Pancreas (tissue), 10 donors: ENCODE measurements around the gene LXN. TPM values are rescaled to one million over a fixed set of nuclear protein-coding genes. Genes with fewer than 3 reads are reported as not detected.

Experiments
- ATAC-seq, 4 donors: fragments of 200-7000 bp; cut with Tn5 transposase; one replicate each; pipeline versions ENCODE4 v1.8.0 to v1.9.1; 2020; ENCODE audit warnings: mild to moderate bottlenecking in 4 of 4, moderate library complexity in 4 of 4
- DNase-seq, 6 donors: peaks; one replicate each; pipeline ENCODE4 v3.0.0-alpha.2; 2020
- FAIRE-seq: peaks from 2 replicates; lab custom pipeline; 2012; peaks lifted over from hg19 to GRCh38; lab: Jason Lieb, UNC
- H3K27ac ChIP-seq, 4 donors: fragments of 200-600 bp; sonication (generic); 1 replicate in 3 of 4; 2 replicates in 1 of 4; pipeline versions ENCODE4 v1.5.0 to v1.8.0; 2020
- H3K27me3 ChIP-seq, 4 donors: fragments of 200-600 bp; one replicate each; pipeline ENCODE4 v1.8.0; 2021
- H3K36me3 ChIP-seq, 3 donors: fragments of 200-600 bp; sonication (generic) in 1 of 3; one replicate each; pipeline versions ENCODE4 v1.5.0 to v1.8.0; 2020 to 2021
- H3K4me1 ChIP-seq, 3 donors: fragments of 200-600 bp; one replicate each; pipeline ENCODE4 v1.8.0; 2021
- H3K4me3 ChIP-seq, 4 donors: fragments of 200-600 bp; sonication (generic) in 2 of 4; one replicate each; pipeline versions ENCODE4 v1.5.0 to v1.8.0; 2020 to 2021
- H3K9me3 ChIP-seq, 4 donors: fragments of 200-600 bp; one replicate each; pipeline ENCODE4 v1.8.0; 2021
- WGBS, 2 donors: extraction: QIAGEN DNeasy Blood & Tissue Kit; methylation state at CpG; one replicate each; pipeline ENCODE4 v1.1.7; 2013; 5-methylcytosine and 5-hydroxymethylcytosine counted together
- intact Hi-C, 3 donors: fragments of 100-400 bp; cut with DNase I; formaldehyde crosslinking; loops; one replicate each; pipeline versions ENCODE4 v1.11.1 to v1.14.2; 2022
- polyA plus RNA-seq, 2 donors: library from polyadenylated mRNA; stranded (reverse); fragments of 200-250 nt; gene quantifications; one replicate each; pipeline ENCODE4 v1.2.3, GENCODE V29; 2013
- total RNA-seq, 6 donors: library from RNA; stranded (reverse); fragmentation: NEBNext Ultra II Directional in 4 of 6; extraction: Animal tissue kit (Norgen Biotek cat#: 25700) in 4 of 6; gene quantifications; one replicate each; pipeline versions ENCODE4 v1.2.1 to v1.2.4, GENCODE V29; 2021 to 2023
- TF ChIP-seq, protein P1 (sequence below), 4 donors: fragments of 200-600 bp; sonication (generic) in 3 of 4; IDR thresholded peaks; one replicate each; pipeline versions ENCODE4 v1.5.0 to v1.8.0; 2021; ENCODE audit warnings: antibody characterized with exemption in 4 of 4
- donor health status: healthy with polysubstance abuse.
- donor health status: DM: no; HTN: no; CAD: no; lungs with moderate emphysema.
- donor health status: DM: no; HTN: no; CAD: no.
- donor health status: control.
- donor health status: control.
- donor health status: Bipolar disorder and iron deficiency.
- donor health status: DM: yes; HTN: yes; CAD: no.
- donor health status: DM: no; HTN: no; CAD: no.
- donor health status: DM: no; HTN: no; CAD: no.
- donor health status: DM: yes; HTN: yes; CAD: no.

LXN gene
- total and polyA plus RNA-seq, 8 donors: 4.9 to 15.8 (median 6.8) TPM

DNA sequence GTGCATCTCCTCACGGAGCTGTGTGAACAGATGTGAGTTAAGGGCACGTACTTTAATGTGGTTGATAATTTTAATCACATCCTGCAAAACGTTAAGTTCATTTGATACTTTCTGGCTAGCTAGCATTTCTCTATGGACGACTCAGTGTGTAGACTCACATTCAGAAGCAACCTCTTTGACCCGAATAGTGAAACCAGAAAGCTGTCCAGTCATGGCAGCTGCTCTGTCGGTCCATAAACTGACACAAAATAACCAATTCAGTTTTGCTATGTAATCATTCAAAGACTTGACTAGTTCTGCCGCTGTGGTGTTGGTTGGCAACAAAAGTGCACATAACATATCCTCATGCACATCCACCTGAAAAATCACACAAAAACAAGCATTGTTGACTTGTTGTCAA, 31.8 kb downstream of the LXN start:
- ATAC-seq: no peak
- intact Hi-C loops: no loop called here

DNA sequence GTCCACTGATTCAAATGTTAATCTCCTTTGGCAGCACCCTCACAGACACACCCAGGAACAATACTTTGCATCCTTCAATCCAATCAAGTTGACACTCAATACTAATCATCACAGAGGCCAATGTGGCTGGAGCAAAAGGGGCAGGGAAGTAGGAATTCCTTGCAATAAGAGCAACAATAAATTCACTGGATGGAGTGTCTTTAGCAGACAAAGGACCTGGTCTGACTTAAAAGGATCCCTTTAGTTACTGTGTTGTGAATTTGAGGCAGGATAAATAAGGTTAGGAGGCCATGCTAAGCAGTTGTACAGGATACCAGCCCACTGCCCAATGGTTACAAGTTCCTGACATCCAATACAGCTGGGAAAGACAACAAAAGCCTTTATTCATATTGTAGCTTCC, 40.5 kb downstream of the LXN start:
- DNase-seq (no peak), FAIRE-seq (no peak), ATAC-seq (no peak)
- peaks cover 0 to 4% (median 0%) of the 10 kb centered on the region in 4 donors for H3K27me3 ChIP-seq
- H3K4me3 ChIP-seq: no peak overlapping the region
- no peaks in the 10 kb centered on the region for H3K9me3 ChIP-seq
- H3K4me1 ChIP-seq: no peaks in the 10 kb centered on the region
- H3K36me3 ChIP-seq: no peaks in the 10 kb centered on the region
- no peak overlapping the region for H3K27ac ChIP-seq
- TF ChIP-seq, protein P1, sequence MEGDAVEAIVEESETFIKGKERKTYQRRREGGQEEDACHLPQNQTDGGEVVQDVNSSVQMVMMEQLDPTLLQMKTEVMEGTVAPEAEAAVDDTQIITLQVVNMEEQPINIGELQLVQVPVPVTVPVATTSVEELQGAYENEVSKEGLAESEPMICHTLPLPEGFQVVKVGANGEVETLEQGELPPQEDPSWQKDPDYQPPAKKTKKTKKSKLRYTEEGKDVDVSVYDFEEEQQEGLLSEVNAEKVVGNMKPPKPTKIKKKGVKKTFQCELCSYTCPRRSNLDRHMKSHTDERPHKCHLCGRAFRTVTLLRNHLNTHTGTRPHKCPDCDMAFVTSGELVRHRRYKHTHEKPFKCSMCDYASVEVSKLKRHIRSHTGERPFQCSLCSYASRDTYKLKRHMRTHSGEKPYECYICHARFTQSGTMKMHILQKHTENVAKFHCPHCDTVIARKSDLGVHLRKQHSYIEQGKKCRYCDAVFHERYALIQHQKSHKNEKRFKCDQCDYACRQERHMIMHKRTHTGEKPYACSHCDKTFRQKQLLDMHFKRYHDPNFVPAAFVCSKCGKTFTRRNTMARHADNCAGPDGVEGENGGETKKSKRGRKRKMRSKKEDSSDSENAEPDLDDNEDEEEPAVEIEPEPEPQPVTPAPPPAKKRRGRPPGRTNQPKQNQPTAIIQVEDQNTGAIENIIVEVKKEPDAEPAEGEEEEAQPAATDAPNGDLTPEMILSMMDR (IDR thresholded peaks at IDR 0.05): no peak
- intact Hi-C loops: no loop called here

More for the DNA sequence above, 31.8 kb downstream of the LXN start:
- no peaks in the 10 kb centered on the region for H3K36me3 ChIP-seq
- TF ChIP-seq, protein P1 (IDR thresholded peaks at IDR 0.05): no peak
- H3K27ac ChIP-seq: no peak overlapping the region
- no peaks in the 10 kb centered on the region for H3K27me3 ChIP-seq
- peaks cover under 1 to 6% (median 4%) of the 10 kb centered on the region in 3 donors for H3K4me1 ChIP-seq
- WGBS, 2 donors: 72 to 73% methylated on average over 7 of the region's 7 CpGs
- H3K9me3 ChIP-seq: no peaks in the 10 kb centered on the region
- DNase-seq: no peak
- H3K4me3 ChIP-seq: no peak overlapping the region
- FAIRE-seq: no peak

DNA sequence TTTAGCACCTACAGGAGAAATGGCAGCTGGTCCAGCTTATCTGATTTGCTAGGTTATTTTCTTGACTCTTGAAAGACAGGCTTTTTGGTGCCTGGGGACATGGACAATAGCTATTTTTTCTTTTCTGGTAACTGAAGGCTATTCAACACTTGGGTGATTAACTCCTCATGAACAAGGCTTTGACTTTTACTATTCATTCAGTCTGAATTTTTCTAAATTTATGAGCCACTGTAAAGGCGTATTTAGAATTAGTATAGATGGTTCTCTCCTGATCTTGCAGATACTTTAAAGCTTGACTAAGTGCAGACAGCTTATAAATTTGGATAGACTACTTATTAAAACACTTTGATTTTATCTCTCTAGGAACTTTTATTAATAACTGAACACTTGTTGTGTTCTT, 46.6 kb downstream of the LXN start:
- ATAC-seq (no peak), DNase-seq (no peak), FAIRE-seq (no peak)
- no peaks in the 10 kb centered on the region for H3K36me3 ChIP-seq
- H3K27ac ChIP-seq: no peak overlapping the region
- TF ChIP-seq, protein P1 (IDR thresholded peaks at IDR 0.05): no peak
- H3K4me1 ChIP-seq: no peaks in the 10 kb centered on the region
- intact Hi-C loops: no loop called here
- H3K4me3 ChIP-seq: no peak overlapping the region
- no peaks in the 10 kb centered on the region for H3K9me3 ChIP-seq
- H3K27me3 ChIP-seq: peaks cover 0 to 4% (median 0%) of the 10 kb centered on the region in 4 donors
- WGBS, 2 donors: 0 to 68% methylated on average over 1 of the region's 1 CpG

DNA sequence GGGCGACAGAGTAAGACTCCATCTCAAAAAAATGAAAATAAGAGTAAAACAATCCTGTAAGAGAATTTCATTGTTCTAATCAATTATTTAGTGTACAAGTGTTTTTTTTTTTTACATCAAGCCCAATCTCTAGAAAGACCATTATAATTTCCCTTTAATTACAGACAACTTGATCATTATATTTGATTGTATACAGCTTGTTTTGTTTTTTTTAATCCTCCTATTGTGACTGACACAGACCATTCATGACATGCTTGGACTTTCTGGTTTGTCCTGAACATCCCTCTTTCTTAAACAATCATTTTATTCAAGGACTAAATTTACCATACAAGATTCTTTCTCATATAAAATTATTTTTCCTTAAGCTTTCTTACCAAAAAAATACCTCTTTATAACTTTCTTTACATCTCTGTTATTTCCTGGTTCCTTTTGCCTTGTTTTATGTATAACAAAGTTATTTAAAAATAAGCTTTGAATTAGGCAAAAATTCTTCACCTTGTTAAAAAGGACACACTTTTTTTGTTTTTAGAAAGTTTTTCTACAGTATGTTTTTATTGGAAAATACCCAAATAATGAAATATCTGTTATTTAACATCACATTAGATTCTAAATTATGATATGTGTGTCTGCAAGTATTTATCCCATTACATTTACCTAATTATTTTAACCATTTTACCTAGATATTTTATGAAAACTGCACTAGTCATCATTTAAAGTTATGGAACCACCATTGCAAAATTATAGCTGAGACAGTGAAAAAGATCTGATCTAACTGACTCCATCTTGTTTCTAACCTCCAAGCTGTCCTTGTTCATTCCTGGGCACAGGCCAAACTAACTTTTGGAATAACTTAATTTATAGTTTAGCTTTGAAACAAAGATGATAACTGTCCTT, 54.2 kb downstream of the LXN start:
- 30 to 35% methylated on average over 1 of the region's 1 CpG for WGBS, 2 donors
- intact Hi-C loops: no loop called here
- FAIRE-seq (peak; percentile 69), DNase-seq (no peak), ATAC-seq (no peak)
- Histone ChIP-seq H3K36me3 (no peaks in the 10 kb centered on the region), H3K4me1 (no peaks in the 10 kb centered on the region), H3K9me3 (no peaks in the 10 kb centered on the region), H3K27me3 (no peaks in the 10 kb centered on the region), H3K4me3 (no peak overlapping the region), H3K27ac (no peak overlapping the region)
- TF ChIP-seq, protein P1 (IDR thresholded peaks at IDR 0.05): no peak

Other genes starting within 250 kb of the LXN start
- 1 to 10 TPM; 1.2 to 6.8 (median 3.6) TPM for gene MLF1, start 101.5 kb downstream of the LXN start, total RNA-seq
- gene MLF1, start 101.5 kb downstream of the LXN start, polyA plus RNA-seq: 10 to 100 TPM in 1 of 2 donors, 1 to 10 TPM in 1; 2.7 to 12.0 TPM
- 10 to 100 TPM; 14.1 to 24.0 (median 19.4) TPM for gene GFM1, start 28.1 kb downstream of the LXN start, total RNA-seq
- gene GFM1, start 28.1 kb downstream of the LXN start, polyA plus RNA-seq: 10 to 100 TPM in 1 of 2 donors, 1 to 10 TPM in 1; 5.7 to 14.1 TPM
- gene RARRES1, start 59.8 kb upstream of the LXN start, total RNA-seq: 10 to 100 TPM in 2 of 6 donors, 1 to 10 TPM in 3, under 1 TPM in 1; 0.79 to 48.3 (median 3.9) TPM
- gene RARRES1, start 59.8 kb upstream of the LXN start, polyA plus RNA-seq: 1 to 10 TPM; 2.6 to 5.2 TPM
- gene MFSD1, start 129.4 kb upstream of the LXN start, total RNA-seq: 10 to 100 TPM; 13.0 to 37.4 (median 22.6) TPM
- 10 to 100 TPM in 1 of 2 donors, 1 to 10 TPM in 1; 8.9 to 27.2 TPM for gene MFSD1, start 129.4 kb upstream of the LXN start, polyA plus RNA-seq